ENCODE data around the gene POLR2E.

The POLR2E gene

GRCh38 chr19:1052349-1052975 lies 42.7 kb downstream of the POLR2E start:
- no peak for TF ChIP-seq CTCF (IDR thresholded peaks at IDR 0.05)

DNA sequence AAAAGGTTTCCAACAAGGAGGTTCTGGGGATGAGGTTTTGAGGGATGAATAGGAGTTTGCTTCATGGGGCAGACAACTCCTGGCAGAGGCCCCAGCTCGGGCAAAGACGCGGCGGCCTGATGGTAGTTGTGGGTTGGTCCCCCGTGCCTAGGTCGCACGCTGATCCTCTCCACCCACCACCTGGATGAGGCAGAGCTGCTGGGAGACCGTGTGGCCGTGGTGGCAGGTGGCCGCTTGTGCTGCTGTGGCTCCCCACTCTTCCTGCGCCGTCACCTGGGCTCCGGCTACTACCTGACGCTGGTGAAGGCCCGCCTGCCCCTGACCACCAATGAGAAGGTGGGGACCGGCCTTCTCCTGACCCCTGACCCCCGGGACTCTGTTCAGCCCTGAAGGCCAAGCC lies 43.4 kb downstream of the POLR2E start:
- no peak for TF ChIP-seq CTCF (IDR thresholded peaks at IDR 0.05)

More at GRCh38 chr19:1052349-1052975, 42.7 kb downstream of the POLR2E start:
- no peak overlapping the region for H3K27ac ChIP-seq
- no peak for DNase-seq (ENCODE audit: low spot score)
- no peak overlapping the region for H3K4me3 ChIP-seq

DNA sequence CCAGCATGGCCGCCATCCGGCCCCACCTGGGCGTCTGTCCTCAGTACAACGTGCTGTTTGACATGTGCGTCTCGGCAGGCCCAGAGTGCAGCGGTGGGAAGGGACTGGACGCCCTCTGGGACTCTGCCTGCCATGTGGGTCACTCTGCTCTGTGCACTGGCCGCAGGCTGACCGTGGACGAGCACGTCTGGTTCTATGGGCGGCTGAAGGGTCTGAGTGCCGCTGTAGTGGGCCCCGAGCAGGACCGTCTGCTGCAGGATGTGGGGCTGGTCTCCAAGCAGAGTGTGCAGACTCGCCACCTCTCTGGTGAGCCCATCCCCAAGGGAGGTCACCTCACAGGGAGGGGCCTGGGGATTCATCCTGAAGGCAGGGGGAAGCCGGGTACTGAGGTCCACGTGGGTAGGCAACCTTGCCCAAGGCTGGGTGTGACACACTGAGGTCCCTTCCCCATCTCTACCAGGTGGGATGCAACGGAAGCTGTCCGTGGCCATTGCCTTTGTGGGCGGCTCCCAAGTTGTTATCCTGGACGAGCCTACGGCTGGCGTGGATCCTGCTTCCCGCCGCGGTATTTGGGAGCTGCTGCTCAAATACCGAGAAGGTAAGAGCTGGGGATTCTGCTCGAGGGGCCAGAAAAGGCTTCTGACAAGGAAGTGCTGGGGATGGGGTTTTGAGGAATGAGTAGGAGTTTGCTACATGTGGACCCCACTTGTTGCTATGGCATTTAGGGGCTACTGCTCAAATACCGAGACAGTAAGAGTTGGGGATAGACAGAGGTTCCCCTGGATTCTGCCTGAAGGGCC lies 44.0 kb downstream of the POLR2E start:
- DNase-seq (ENCODE audit: low spot score): no peak
- no peak overlapping the region for H3K4me3 ChIP-seq
- no peak overlapping the region for H3K27ac ChIP-seq
- TF ChIP-seq CTCF (IDR thresholded peaks at IDR 0.05): no peak

More for the DNA sequence above, 43.4 kb downstream of the POLR2E start:
- DNase-seq (ENCODE audit: low spot score): no peak
- Histone ChIP-seq H3K27ac (no peak overlapping the region), H3K4me3 (no peak overlapping the region)

- no peak for DNase-seq (ENCODE audit: low spot score)
- Histone ChIP-seq H3K27ac (no peak overlapping the region), H3K4me3 (no peak overlapping the region)
- no peak for TF ChIP-seq CTCF (IDR thresholded peaks at IDR 0.05)
Measured at GRCh38 chr19:1049800-1050199, 45.4 kb downstream of the POLR2E start.

DNA sequence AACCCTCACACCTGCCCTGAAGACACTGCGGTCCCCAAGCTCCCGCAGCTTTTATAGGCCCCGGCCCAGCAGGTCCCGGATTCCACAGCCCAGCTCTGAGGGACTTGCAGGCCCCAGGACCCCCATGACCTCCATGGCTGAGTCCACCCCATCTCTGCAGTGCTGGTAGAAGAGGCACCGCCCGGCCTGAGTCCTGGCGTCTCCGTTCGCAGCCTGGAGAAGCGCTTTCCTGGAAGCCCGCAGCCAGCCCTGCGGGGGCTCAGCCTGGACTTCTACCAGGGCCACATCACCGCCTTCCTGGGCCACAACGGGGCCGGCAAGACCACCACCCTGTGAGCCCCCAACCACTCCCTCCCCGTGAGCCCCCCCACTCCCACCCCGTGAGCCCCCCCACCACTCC lies 46.1 kb downstream of the POLR2E start:
- H3K4me3 ChIP-seq: no peak overlapping the region
- no peak overlapping the region for H3K27ac ChIP-seq
- DNase-seq (ENCODE audit: low spot score): no peak
- TF ChIP-seq CTCF (IDR thresholded peaks at IDR 0.05): no peak

DNA sequence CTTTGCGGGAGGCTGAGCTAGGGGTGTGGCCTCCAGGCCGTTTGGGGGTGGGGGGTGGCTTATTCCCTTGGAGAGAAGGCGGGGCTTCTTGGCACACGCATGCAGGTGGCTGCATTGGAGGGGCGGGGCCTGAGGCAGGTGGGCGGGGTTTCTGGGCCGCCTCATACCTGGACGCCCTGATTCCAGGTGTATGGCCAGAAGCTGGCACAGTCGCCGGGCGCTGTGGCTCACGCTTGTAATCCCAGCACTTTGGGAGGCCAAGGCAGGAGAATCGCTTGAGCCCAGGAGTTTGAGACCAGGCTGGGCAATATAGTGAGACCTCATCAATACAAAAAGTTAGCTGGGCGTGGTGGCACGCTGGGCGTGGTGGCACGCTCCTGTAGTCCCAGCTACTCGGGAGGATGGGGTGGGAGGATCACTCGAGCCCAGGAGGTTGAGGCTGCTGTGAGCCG lies 47.5 kb downstream of the POLR2E start:
- no peak overlapping the region for H3K4me3 ChIP-seq
- no peak overlapping the region for H3K27ac ChIP-seq
- no peak for TF ChIP-seq CTCF (IDR thresholded peaks at IDR 0.05)
- no peak for DNase-seq (ENCODE audit: low spot score)

Data from coronary artery (tissue), 2 donors.